IPS DF 6.9 (cell line): ENCODE results near the gene IQCC.

ENCODE experiments used
- DNase-seq: peaks from one replicate; pipeline ENCODE4 v3.0.0-alpha.2; 2013; ENCODE audit warnings: low read depth, low spot score
- H3K27ac ChIP-seq: one replicate; pipeline ENCODE4 v1.5.1; 2013; ENCODE audit warnings: low read length, control low read depth
- H3K27me3 ChIP-seq: 2 replicates; pipeline ENCODE4 v1.6.1; 2013; ENCODE audit warnings: mild to moderate bottlenecking, low read length; ENCODE audit not compliant: control insufficient read depth, insufficient read depth
- H3K36me3 ChIP-seq: 2 replicates; pipeline ENCODE4 v1.6.1; 2013; ENCODE audit warnings: low read length; ENCODE audit not compliant: control insufficient read depth, insufficient read depth
- H3K4me1 ChIP-seq: 2 replicates; pipeline ENCODE4 v1.6.1; 2013; ENCODE audit warnings: low read length; ENCODE audit not compliant: control insufficient read depth, insufficient read depth
- H3K4me3 ChIP-seq: 2 replicates; pipeline ENCODE4 v1.5.1; 2013; ENCODE audit warnings: mild to moderate bottlenecking, low read length
- H3K9me3 ChIP-seq: 2 replicates; pipeline ENCODE4 v1.6.1; 2013; ENCODE audit warnings: low read length, inconsistent platforms; ENCODE audit not compliant: control insufficient read depth, insufficient read depth
- WGBS: extraction: QIAGEN DNeasy Blood & Tissue Kit; methylation state at CpG from one replicate; pipeline ENCODE4 v1.1.7; 2013; ENCODE audit warnings: mixed read lengths, missing lambda C conversion rate; ENCODE audit not compliant: insufficient read length, insufficient coverage; 5-methylcytosine and 5-hydroxymethylcytosine counted together

Gene IQCC

GRCh38 chr1:32180186-32181060, 25.0 kb upstream of the IQCC start:
- H3K4me3 ChIP-seq: peak overlapping the region; percentile 39
- H3K4me1 ChIP-seq: no peaks in the 10 kb centered on the region
- WGBS: no CpG with 5 or more reads among the region's 36 CpGs
- no peak for DNase-seq
- H3K27ac ChIP-seq: no peak overlapping the region
- no peaks in the 10 kb centered on the region for H3K27me3 ChIP-seq
- H3K9me3 ChIP-seq: no peaks in the 10 kb centered on the region
- H3K36me3 ChIP-seq: peaks cover 15% of the 10 kb centered on the region; the same call in 1 of the 2 replicates

GRCh38 chr1:32181065-32181464, 24.4 kb upstream of the IQCC start:
- Histone ChIP-seq H3K4me1 (no peaks in the 10 kb centered on the region), H3K27me3 (no peaks in the 10 kb centered on the region), H3K9me3 (no peaks in the 10 kb centered on the region), H3K36me3 (peaks cover 15% of the 10 kb centered on the region; the same call in 1 of the 2 replicates), H3K4me3 (no peak overlapping the region), H3K27ac (no peak overlapping the region)
- no peak for DNase-seq
- WGBS: no CpG with 5 or more reads among the region's 9 CpGs

DNA sequence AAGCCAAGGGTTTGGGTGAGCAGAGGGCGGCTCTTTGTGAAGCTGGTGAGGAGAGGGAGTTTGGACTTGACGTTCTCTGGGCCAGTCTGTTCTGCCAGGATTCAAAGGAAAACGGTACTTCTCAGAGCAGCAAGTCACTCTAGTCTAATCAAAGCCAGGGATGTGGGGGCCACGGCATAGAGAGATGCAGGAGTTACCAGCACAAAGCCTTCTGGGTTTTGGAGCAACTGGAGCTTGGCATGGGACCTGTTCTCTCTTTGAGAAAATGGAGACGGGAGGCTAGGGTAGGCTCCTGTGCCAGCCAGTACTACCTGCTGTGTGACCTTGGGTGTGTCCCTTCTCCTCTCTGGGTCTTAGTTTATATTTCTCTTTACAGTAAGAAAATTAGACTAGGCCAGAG, 23.9 kb upstream of the IQCC start:
- H3K27me3 ChIP-seq: no peaks in the 10 kb centered on the region
- no peaks in the 10 kb centered on the region for H3K9me3 ChIP-seq
- no peak overlapping the region for H3K4me3 ChIP-seq
- H3K4me1 ChIP-seq: no peaks in the 10 kb centered on the region
- DNase-seq: no peak
- H3K27ac ChIP-seq: no peak overlapping the region
- H3K36me3 ChIP-seq: peaks cover 15% of the 10 kb centered on the region; the same call in 1 of the 2 replicates
- WGBS: no CpG with 5 or more reads among the region's 5 CpGs

GRCh38 chr1:32182060-32182459, 23.4 kb upstream of the IQCC start:
- Histone ChIP-seq H3K9me3 (no peaks in the 10 kb centered on the region), H3K4me1 (no peaks in the 10 kb centered on the region), H3K27me3 (no peaks in the 10 kb centered on the region), H3K36me3 (peaks cover 15% of the 10 kb centered on the region; the same call in 1 of the 2 replicates), H3K4me3 (no peak overlapping the region), H3K27ac (no peak overlapping the region)
- WGBS: no CpG with 5 or more reads among the region's 6 CpGs
- DNase-seq: no peak

DNA sequence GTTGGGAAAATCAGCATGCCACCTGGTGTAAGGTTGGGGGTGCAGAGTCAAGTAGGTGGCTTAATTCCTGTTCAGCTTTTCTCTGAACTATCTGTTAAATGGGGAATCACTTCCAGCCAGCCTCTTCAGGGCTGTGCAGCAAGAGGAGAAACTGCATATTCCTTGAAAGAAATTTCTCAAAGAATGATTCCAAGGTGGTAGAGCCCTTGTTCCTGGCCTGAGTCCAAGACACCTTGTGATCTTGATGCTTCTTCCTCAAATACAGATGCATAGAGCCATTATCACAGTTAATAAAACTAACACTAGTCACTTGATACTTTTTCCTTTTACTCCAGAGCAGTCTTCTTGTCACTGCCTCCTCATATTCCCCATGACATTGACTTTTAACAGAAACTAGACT, 20.8 kb upstream of the IQCC start:
- H3K4me1 ChIP-seq: no peaks in the 10 kb centered on the region
- no peak overlapping the region for H3K27ac ChIP-seq
- H3K9me3 ChIP-seq: no peaks in the 10 kb centered on the region
- H3K4me3 ChIP-seq: no peak overlapping the region
- peaks cover 31% of the 10 kb centered on the region for H3K36me3 ChIP-seq
- H3K27me3 ChIP-seq: no peaks in the 10 kb centered on the region
- DNase-seq: no peak

GRCh38 chr1:32186077-32186476, 19.4 kb upstream of the IQCC start:
- Histone ChIP-seq H3K36me3 (peaks cover 41% of the 10 kb centered on the region), H3K4me3 (no peak overlapping the region), H3K4me1 (no peaks in the 10 kb centered on the region), H3K9me3 (no peaks in the 10 kb centered on the region), H3K27ac (no peak overlapping the region), H3K27me3 (no peaks in the 10 kb centered on the region)
- no peak for DNase-seq
- no CpG with 5 or more reads among the region's 2 CpGs for WGBS

DNA sequence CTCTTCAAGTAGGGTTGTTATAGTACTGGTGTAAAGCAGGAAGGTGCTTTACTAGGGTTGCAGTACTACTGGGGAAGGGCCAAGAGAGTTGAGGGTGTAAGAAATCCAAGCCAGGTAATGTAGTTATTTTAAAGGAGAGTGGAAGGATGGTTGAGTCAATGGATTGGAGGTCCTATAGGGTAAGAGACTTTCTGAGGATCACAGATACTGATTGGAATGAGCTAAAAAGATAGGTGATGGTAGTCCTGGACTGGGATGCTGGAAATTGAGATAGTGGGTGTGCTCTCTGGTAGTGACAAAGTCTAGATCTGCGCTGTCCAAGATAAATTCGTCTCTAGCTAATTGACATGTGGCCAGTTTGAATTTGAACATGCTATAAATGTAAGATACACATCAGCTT, 19.0 kb upstream of the IQCC start:
- H3K27ac ChIP-seq: no peak overlapping the region
- H3K36me3 ChIP-seq: peaks cover 39% of the 10 kb centered on the region
- H3K4me1 ChIP-seq: no peaks in the 10 kb centered on the region
- no peak overlapping the region for H3K4me3 ChIP-seq
- WGBS: no CpG with 5 or more reads among the region's 2 CpGs
- no peaks in the 10 kb centered on the region for H3K9me3 ChIP-seq
- no peak for DNase-seq
- H3K27me3 ChIP-seq: no peaks in the 10 kb centered on the region

- H3K27me3 ChIP-seq: no peaks in the 10 kb centered on the region
- no peak for DNase-seq
- no peaks in the 10 kb centered on the region for H3K9me3 ChIP-seq
- peaks cover 49% of the 10 kb centered on the region for H3K36me3 ChIP-seq
- no peak overlapping the region for H3K27ac ChIP-seq
- H3K4me3 ChIP-seq: no peak overlapping the region
- WGBS: no CpG with 5 or more reads among the region's 9 CpGs
- H3K4me1 ChIP-seq: no peaks in the 10 kb centered on the region
Observed at GRCh38 chr1:32187850-32188249, 17.6 kb upstream of the IQCC start.

GRCh38 chr1:32192220-32192948, 13.1 kb upstream of the IQCC start:
- Histone ChIP-seq H3K9me3 (no peaks in the 10 kb centered on the region), H3K27ac (no peak overlapping the region), H3K4me1 (no peaks in the 10 kb centered on the region), H3K4me3 (no peak overlapping the region), H3K27me3 (no peaks in the 10 kb centered on the region), H3K36me3 (peaks cover 76% of the 10 kb centered on the region)
- no CpG with 5 or more reads among the region's 8 CpGs for WGBS
- DNase-seq: no peak

GRCh38 chr1:32194984-32195383, 10.5 kb upstream of the IQCC start:
- Histone ChIP-seq H3K4me1 (no peaks in the 10 kb centered on the region; the same call in 1 of the 2 replicates), H3K9me3 (no peaks in the 10 kb centered on the region), H3K27me3 (no peaks in the 10 kb centered on the region), H3K36me3 (peaks cover 60% of the 10 kb centered on the region), H3K27ac (no peak overlapping the region), H3K4me3 (no peak overlapping the region)
- no CpG with 5 or more reads among the region's 6 CpGs for WGBS
- no peak for DNase-seq
